Effector memory CD4-positive, alpha-beta T cell (primary cell): ENCODE measurements around the gene PAPOLA.
"Not testable (repeated sequence)": the region's sequence is repeated elsewhere in the genome, so short reads cannot be mapped to it uniquely, and the experiment has no call there.

ENCODE experiments used
- DNase-seq, 3 donors: peaks; one replicate each; pipeline ENCODE4 v3.0.0-alpha.2; 2020
- H3K27ac ChIP-seq: 2 replicates; pipeline ENCODE4 v1.7.0; 2013; ENCODE audit warnings: mild to moderate bottlenecking, low read length, moderate library complexity; ENCODE audit not compliant: insufficient read depth, poor library complexity, severe bottlenecking
- H3K27me3 ChIP-seq: replicated peaks from 2 replicates; pipeline ENCODE4 v1.7.0; 2013; ENCODE audit warnings: mild to moderate bottlenecking, low read length; ENCODE audit not compliant: insufficient read depth, control insufficient read depth, poor library complexity, severe bottlenecking
- H3K36me3 ChIP-seq: 2 replicates; pipeline ENCODE4 v1.7.0; 2013; ENCODE audit warnings: mild to moderate bottlenecking, low read length, moderate library complexity; ENCODE audit not compliant: control insufficient read depth, insufficient read depth
- H3K4me1 ChIP-seq: 2 replicates; pipeline ENCODE4 v1.7.0; 2013; ENCODE audit warnings: low read length, mild to moderate bottlenecking; ENCODE audit not compliant: control insufficient read depth, insufficient read depth, poor library complexity, severe bottlenecking
- H3K4me3 ChIP-seq: 2 replicates; pipeline ENCODE4 v1.7.0; 2013; ENCODE audit warnings: low read length, low read depth, mild to moderate bottlenecking; ENCODE audit not compliant: insufficient read depth, poor library complexity, severe bottlenecking
- H3K9me3 ChIP-seq: 2 replicates; pipeline ENCODE4 v1.7.0; 2013; ENCODE audit warnings: mild to moderate bottlenecking, low read length, moderate library complexity; ENCODE audit not compliant: control insufficient read depth
- total RNA-seq, 3 donors: gene quantifications; one replicate each; lab custom pipeline; 2026; lab: John Stamatoyannopoulos, UW

Gene PAPOLA
- total RNA-seq = 159 to 185 (median 163) reads per million in 3 donors

DNA sequence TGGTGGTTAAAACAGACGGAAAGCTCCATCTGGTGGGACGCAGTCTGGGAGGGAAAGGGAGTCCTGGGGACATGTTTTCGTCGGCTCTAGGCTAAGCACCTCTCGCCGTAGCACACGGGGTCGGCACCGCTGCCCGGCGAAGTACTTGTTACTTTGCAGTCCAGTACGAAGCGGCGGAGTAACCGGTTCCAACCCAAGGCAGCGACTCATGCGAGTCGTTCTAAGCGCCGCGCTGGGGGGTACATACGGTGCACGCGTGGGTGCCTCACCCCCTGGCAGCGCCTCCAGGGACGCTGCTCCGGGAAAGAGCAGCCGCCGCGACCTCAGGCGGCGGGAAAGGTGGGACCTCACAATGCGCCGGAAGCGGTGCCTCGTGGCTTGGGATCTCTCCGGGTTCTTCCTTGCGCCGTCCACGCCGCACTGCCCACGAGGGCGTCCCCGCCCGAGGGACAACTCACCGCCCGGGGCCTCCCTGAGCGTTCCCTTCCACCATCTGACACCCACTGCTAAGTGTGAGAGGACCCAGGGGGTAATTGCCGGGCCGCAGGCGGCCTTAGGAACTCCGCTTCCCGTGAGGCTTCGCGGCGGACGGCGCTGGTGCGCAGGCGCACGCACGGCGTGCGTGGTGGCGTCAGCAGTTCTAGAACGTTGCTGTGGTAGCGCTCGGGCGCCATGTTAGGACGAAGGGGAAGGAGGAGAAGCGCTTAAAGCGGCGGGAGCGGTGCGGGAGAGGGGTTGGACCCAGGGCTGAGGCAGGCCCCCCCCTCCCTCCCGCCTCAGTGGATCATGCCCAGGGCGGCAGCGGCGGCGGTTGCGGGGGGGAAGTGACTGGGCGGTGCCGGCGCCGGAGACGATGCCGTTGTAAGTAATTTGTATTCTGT is at the start of gene PAPOLA:
Gene PAPOLA, plus strand, starts transcription at position 643 of the 881 bp plus-strand sequence. Its CDS starts 211 bp downstream, at position 854.
- Histone ChIP-seq H3K9me3 (no peaks in the 10 kb centered on the region), H3K27me3 (no peaks in the 10 kb centered on the region), H3K27ac (peak within 1 kb of the TSS; percentile 92), H3K4me3 (peak within 1 kb of the TSS; percentile 84), H3K4me1 (peaks cover 21% of the 10 kb centered on the region), H3K36me3 (no peaks in the 10 kb centered on the region)
- DNase-seq = peak; percentile 90 to 93 (median 92)

DNA sequence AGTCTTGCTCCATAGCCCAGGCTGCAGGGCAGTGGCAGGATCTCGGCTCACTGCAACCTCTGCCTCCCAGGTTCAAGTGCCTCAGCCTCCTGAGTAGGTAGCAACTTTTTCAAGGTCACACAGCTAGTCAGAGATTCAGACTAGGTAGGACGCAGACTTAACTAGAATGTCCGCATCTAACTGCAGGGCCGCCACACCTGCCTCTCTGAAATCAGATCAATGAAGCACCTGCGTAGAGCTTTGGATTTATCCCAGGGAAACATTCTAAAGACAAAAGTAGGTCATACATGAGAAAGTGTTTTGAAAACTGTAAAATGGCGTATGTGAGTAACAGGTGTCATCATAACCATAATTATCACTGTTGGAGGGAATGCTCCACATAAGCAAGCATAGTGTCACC is 49.5 kb upstream of the PAPOLA start:
- no peak for DNase-seq
- H3K27me3 ChIP-seq = no peaks in the 10 kb centered on the region

DNA sequence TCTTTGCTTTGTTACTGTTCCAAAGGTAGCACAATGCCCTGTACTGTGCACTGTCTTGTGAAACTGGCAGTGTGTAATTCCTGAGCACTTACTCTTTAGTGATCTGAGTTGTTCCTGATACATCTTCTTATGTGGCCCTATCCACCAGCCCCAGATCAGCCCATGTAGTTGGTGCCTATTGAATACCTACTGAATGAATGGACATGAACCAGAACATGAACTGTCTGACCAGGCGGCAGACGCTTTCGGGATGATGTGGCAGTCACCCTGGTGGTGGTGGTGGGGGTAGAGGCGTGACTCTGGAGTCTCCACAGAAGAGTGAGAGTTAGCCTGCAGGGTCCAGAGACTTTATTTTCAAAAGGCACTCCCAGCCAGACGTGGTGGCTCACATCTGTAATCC is 46.6 kb upstream of the PAPOLA start:
- no peaks in the 10 kb centered on the region for H3K4me1 ChIP-seq
- H3K9me3 ChIP-seq = no peaks in the 10 kb centered on the region
- DNase-seq = no peak
- H3K27me3 ChIP-seq = no peaks in the 10 kb centered on the region
- no peaks in the 10 kb centered on the region for H3K36me3 ChIP-seq
- no peak overlapping the region for H3K27ac ChIP-seq
- no peak overlapping the region for H3K4me3 ChIP-seq

More for the DNA sequence above, 49.5 kb upstream of the PAPOLA start:
- no peaks in the 10 kb centered on the region for H3K36me3 ChIP-seq
- no peaks in the 10 kb centered on the region for H3K9me3 ChIP-seq
- no peaks in the 10 kb centered on the region for H3K4me1 ChIP-seq
- H3K27ac ChIP-seq = no peak overlapping the region
- H3K4me3 ChIP-seq = no peak overlapping the region

- H3K4me3 ChIP-seq = no peak overlapping the region
- H3K27ac ChIP-seq = no peak overlapping the region
- H3K27me3 ChIP-seq = no peaks in the 10 kb centered on the region
- no peaks in the 10 kb centered on the region for H3K36me3 ChIP-seq
- DNase-seq = no peak
- no peaks in the 10 kb centered on the region for H3K4me1 ChIP-seq
- H3K9me3 ChIP-seq = no peaks in the 10 kb centered on the region
Measured at GRCh38 chr14:96459851-96460250, 42.3 kb upstream of the PAPOLA start.

- Histone ChIP-seq H3K4me1 (no peaks in the 10 kb centered on the region), H3K4me3 (no peak overlapping the region), H3K36me3 (no peaks in the 10 kb centered on the region), H3K9me3 (no peaks in the 10 kb centered on the region), H3K27me3 (no peaks in the 10 kb centered on the region), H3K27ac (no peak overlapping the region)
- no peak for DNase-seq
Measured at GRCh38 chr14:96461950-96462798, 40.0 kb upstream of the PAPOLA start.

DNA sequence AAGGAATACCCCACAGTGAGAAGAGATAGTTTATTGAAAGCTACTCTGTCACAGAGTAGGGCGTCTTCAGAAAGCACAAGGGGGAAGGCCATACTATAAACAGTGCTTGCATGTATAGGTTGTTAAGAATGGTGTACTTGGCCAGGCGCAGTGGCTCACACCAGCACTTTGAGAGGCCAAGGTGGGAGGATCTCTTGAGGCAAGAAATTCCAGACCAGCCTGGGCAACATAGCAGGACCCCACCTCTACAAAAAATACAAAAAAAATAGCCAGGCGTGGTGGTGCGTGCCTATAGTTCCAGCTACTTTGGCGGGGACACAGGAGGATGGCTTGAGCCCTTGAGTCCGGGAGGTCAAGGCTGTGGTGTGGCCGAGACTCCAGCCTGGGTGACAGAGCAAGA is 38.0 kb upstream of the PAPOLA start:
- Histone ChIP-seq H3K4me1 (no peaks in the 10 kb centered on the region), H3K36me3 (no peaks in the 10 kb centered on the region), H3K9me3 (no peaks in the 10 kb centered on the region), H3K27ac (no peak overlapping the region), H3K27me3 (no peaks in the 10 kb centered on the region), H3K4me3 (no peak overlapping the region)
- no peak for DNase-seq

GRCh38 chr14:96466918-96467317 is 35.3 kb upstream of the PAPOLA start:
- Histone ChIP-seq H3K36me3 (no peaks in the 10 kb centered on the region), H3K4me3 (no peak overlapping the region), H3K9me3 (no peaks in the 10 kb centered on the region), H3K27ac (no peak overlapping the region), H3K4me1 (no peaks in the 10 kb centered on the region), H3K27me3 (no peaks in the 10 kb centered on the region)
- DNase-seq = no peak

GRCh38 chr14:96470331-96470730 is 31.9 kb upstream of the PAPOLA start:
- Histone ChIP-seq H3K4me3 (no peak overlapping the region), H3K4me1 (no peaks in the 10 kb centered on the region), H3K27me3 (no peaks in the 10 kb centered on the region), H3K36me3 (no peaks in the 10 kb centered on the region), H3K27ac (no peak overlapping the region), H3K9me3 (no peaks in the 10 kb centered on the region)
- no peak for DNase-seq

DNA sequence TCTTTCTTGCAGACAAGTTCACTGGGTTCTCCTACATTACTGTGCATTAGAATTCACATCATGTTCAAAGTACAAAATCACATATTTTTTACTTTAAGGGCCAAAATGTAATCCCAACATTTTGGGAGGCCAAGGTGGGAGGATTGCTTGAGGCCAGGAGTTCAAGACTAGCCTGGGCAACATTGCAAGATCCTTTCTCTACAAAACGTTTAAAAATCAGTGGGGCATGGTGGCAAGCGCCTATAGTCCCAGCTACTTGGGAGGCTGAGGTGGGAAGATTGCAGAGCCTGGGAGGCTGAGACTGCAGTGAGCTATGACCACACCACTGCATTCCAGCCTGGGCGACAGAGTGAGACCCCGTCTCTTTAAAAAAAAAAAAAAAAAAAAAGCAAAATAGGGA is 31.2 kb upstream of the PAPOLA start:
- H3K9me3 ChIP-seq, H3K36me3 ChIP-seq, H3K27ac ChIP-seq: not testable (repeated sequence)

DNA sequence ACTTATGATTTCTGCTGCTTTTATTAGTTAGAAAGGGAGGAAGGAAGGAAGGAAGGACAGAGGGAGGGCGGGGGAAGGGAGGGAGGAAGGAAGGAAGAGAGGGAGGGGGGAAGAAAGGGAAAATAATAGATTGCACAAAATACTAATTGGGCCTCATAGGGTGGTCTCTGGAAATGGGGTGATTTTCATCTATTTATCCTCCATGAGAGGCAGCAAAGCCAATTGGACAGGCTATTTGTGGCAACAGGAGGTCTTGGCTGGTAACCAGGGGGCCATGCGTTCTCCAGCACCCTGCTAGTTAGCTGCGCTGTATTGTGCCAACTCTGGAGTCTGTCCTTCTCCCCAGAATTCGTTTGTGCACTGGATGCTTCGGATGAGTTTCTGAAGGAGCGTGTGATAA is 24.1 kb upstream of the PAPOLA start:
- H3K27me3 ChIP-seq = no peaks in the 10 kb centered on the region
- DNase-seq = no peak
- H3K36me3 ChIP-seq = no peaks in the 10 kb centered on the region

More for the DNA sequence above, 31.2 kb upstream of the PAPOLA start:
- not testable (repeated sequence) for H3K27me3 ChIP-seq, H3K4me3 ChIP-seq, DNase-seq, H3K4me1 ChIP-seq

More for the DNA sequence above, 24.1 kb upstream of the PAPOLA start:
- no peak overlapping the region for H3K4me3 ChIP-seq
- no peaks in the 10 kb centered on the region for H3K9me3 ChIP-seq
- no peak overlapping the region for H3K27ac ChIP-seq
- no peaks in the 10 kb centered on the region for H3K4me1 ChIP-seq
